SK-N-MC (cell line): ENCODE measurements around the gene CEP44.

Experiments
- DNase-seq: peaks from one replicate; pipeline ENCODE4 v3.0.0-alpha.2; 2011; ENCODE audit warnings: low read depth, low spot score
- H3K27ac ChIP-seq: fragments of 200-600 bp; sonication (generic); 2 replicates; pipeline ENCODE4 v1.5.1; 2016; ENCODE audit warnings: mixed run types
- H3K36me3 ChIP-seq: fragments of 200-600 bp; sonication (generic); 2 replicates; pipeline ENCODE4 v1.6.1; 2017; ENCODE audit warnings: antibody characterized with exemption, low read length, mixed read lengths; ENCODE audit not compliant: insufficient read depth
- H3K4me3 ChIP-seq: fragments of 200-600 bp; sonication (generic); 2 replicates; pipeline ENCODE4 v1.5.1; 2016
- H3K9ac ChIP-seq: fragments of 200-600 bp; sonication (generic); 2 replicates; pipeline ENCODE4 v1.8.0; 2017; ENCODE audit warnings: mixed run types, mixed read lengths; ENCODE audit not compliant: insufficient read length
- H3K9me3 ChIP-seq: fragments of 200-600 bp; sonication (generic); 2 replicates; pipeline ENCODE4 v1.6.1; 2017; ENCODE audit warnings: low read depth, mild to moderate bottlenecking, antibody characterized with exemption, low read length, moderate library complexity, mixed read lengths
- EZH2 ChIP-seq: fragments of 200-600 bp; sonication (generic); IDR thresholded peaks from one replicate; pipeline ENCODE4 v1.6.1; 2017; ENCODE audit warnings: antibody characterized with exemption
- FOXP2 ChIP-seq: optimal IDR thresholded peaks from 2 replicates; pipeline ENCODE3; 2011; ENCODE audit warnings: mild to moderate bottlenecking, moderate library complexity; ENCODE audit not compliant: insufficient read depth; ENCODE audit errors: extremely low read length, control extremely low read depth
- POLR2AphosphoS5 ChIP-seq: IDR thresholded peaks from 2 replicates; pipeline ENCODE4 v1.6.1; 2012; ENCODE audit warnings: mild to moderate bottlenecking, low read depth, low read length, borderline replicate concordance

The CEP44 gene

DNA sequence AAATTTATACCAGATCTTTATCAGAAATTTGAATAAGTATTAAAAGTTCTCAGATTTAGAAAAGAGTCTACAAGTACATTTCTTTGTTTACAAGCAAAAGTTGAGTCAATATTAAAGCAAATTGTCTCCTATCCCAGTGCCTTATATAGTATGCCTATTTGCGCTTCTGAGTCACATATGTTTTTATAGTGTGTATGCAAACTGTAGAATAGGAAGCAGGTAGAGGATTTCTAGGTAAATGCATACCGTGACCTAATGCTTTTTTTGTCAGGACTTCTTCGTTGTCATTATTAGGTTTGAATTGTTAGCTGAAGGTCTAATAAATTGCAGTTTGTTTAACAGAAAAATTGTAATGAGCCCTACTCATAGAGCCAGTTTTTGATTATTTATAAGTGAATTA, 22.2 kb downstream of the CEP44 start:
- Histone ChIP-seq H3K27ac (no peak overlapping the region), H3K9ac (no peak overlapping the region), H3K9me3 (no peaks in the 10 kb centered on the region), H3K4me3 (no peak overlapping the region), H3K36me3 (peaks cover 39% of the 10 kb centered on the region)
- TF ChIP-seq FOXP2 (no peak), EZH2 (no peak), POLR2AphosphoS5 (no peak)
- no peak for DNase-seq

DNA sequence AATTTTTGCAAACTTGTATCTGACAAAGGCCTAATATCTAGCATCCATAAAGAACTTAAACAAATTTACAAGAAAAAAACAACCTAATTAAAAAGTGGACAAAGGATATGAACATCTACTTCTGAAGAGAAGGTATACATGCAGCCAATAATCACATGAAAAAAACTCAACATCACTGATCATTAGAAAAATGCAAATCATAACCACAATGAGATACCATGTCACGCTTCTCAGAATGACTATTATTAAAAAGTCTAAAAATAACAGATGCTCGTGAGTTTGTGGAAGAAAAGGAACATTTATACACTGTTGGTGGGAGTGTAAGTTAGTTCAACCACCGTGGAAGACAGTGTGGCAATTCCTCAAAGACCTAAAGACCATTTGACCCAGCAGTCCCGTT, 24.0 kb downstream of the CEP44 start:
- TF ChIP-seq POLR2AphosphoS5, result no peak
- DNase-seq, result no peak
- no peaks in the 10 kb centered on the region for H3K9me3 ChIP-seq
- no peak overlapping the region for H3K4me3 ChIP-seq
- no peak overlapping the region for H3K9ac ChIP-seq
- H3K27ac ChIP-seq, result no peak overlapping the region
- H3K36me3 ChIP-seq, result peaks cover 42% of the 10 kb centered on the region

DNA sequence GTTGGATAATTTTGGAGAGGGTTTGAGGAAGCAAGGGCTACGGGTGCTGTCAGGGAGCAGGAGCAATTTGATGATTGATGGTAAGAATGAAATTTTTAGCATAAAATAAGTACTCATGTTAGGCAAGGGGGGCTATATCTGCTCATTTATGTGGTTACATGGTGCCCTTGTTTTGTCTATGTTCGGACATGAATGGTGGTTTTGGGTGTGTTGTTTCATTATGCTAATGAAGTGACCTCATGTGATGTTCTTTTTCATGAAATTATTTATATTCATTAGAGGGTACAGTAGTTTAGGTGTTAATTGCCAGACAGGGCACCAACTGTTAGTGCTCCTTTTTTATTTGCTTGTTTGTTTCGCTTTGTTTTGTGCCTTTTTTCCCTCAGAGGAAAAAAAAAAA, 29.3 kb downstream of the CEP44 start:
- DNase-seq, result no peak
- H3K27ac ChIP-seq, result no peak overlapping the region
- TF ChIP-seq POLR2AphosphoS5 (no peak), EZH2 (no peak), FOXP2 (no peak)
- no peaks in the 10 kb centered on the region for H3K9me3 ChIP-seq
- H3K36me3 ChIP-seq, result peaks cover 18% of the 10 kb centered on the region
- no peak overlapping the region for H3K4me3 ChIP-seq
- no peak overlapping the region for H3K9ac ChIP-seq

DNA sequence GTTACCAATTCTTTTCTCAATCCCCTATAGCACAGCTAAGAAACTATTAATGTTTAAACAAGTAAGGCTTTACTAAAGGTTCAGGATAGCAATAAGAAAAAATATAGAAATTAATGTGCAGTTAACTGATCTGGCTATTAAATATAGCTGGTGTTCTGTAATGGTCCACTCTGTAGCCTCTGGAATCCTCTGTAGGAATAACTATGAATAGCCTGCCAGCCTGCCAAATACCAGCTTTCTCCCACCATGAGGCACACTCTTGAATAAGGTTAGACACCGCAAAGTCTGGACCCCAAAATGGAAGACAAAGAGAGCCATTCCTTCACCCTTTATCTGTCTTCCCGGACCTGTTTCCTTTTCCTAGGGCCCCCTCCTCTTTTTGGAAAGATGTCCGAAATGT, 30.6 kb downstream of the CEP44 start:
- TF ChIP-seq POLR2AphosphoS5 (no peak), FOXP2 (no peak), EZH2 (no peak)
- no peak overlapping the region for H3K27ac ChIP-seq

DNA sequence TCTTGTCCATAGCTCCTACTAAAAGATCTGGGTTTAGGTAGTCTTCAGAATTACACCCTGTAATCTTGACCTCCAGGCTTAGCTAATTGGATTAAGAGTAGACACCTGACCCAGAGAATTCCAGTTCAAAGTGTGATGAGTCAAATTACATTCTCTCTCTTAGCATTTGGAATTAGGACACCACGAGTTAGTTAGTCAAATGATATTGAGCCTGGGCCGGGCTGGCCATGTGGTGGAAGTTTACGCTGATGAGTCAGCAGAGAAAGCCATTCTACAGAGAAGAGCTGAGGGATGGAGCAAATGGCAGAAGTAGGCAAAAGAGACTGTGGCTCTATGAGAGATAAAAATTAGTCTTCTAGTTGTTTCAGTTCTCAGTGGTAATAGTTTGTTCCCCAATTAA, 31.1 kb downstream of the CEP44 start:
- no peak overlapping the region for H3K27ac ChIP-seq
- no peak overlapping the region for H3K9ac ChIP-seq
- TF ChIP-seq FOXP2 (no peak), EZH2 (no peak), POLR2AphosphoS5 (no peak)
- peaks cover 21% of the 10 kb centered on the region for H3K36me3 ChIP-seq
- H3K4me3 ChIP-seq, result no peak overlapping the region
- no peak for DNase-seq
- no peaks in the 10 kb centered on the region for H3K9me3 ChIP-seq

More for the DNA sequence above, 30.6 kb downstream of the CEP44 start:
- H3K9ac ChIP-seq, result no peak overlapping the region
- no peak overlapping the region for H3K4me3 ChIP-seq
- no peaks in the 10 kb centered on the region for H3K9me3 ChIP-seq
- H3K36me3 ChIP-seq, result peaks cover 19% of the 10 kb centered on the region
- no peak for DNase-seq

DNA sequence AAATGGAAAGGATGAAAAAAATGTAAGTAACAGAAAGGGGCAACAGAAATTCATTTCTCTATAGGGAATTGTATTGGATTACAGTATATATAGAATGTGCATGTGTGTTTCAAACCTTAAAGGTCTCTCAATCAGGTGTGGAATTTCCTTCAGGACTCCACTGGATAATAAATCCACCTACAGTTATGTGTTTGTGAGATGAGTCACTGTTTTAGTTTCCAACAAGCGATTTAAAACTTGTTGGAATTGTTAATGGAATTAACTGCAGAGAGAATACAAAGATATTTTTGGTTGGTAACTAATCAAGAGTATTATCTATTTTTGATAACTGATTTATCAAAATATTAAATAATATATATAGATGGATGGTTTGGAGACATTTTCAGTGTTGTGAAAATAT, 32.8 kb downstream of the CEP44 start:
- Histone ChIP-seq H3K27ac (no peak overlapping the region), H3K36me3 (peaks cover 24% of the 10 kb centered on the region), H3K9me3 (no peaks in the 10 kb centered on the region), H3K4me3 (no peak overlapping the region), H3K9ac (no peak overlapping the region)
- TF ChIP-seq FOXP2, result no peak
- no peak for DNase-seq

DNA sequence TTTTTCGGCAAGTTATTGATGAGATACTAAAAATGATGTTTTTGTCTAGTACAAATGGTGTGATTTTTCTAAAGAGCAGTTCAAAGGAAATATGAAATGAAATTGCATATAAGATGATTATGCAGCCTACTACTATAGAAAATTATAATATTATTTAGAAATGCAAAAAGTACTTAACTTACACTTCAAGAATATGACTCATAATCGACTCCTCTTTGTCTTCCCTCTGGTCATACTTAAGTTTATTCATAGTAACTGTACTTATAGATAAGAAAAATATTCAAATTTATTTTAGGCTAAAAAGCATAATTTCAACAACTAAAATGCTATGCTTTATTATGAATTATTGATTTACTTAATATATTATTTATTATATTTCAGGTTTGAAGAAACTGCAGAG, 33.2 kb downstream of the CEP44 start:
- Histone ChIP-seq H3K4me3 (no peak overlapping the region), H3K9me3 (no peaks in the 10 kb centered on the region), H3K27ac (no peak overlapping the region), H3K36me3 (peaks cover 24% of the 10 kb centered on the region), H3K9ac (no peak overlapping the region)
- no peak for TF ChIP-seq FOXP2
- no peak for TF ChIP-seq POLR2AphosphoS5
- no peak for TF ChIP-seq EZH2
- no peak for DNase-seq

DNA sequence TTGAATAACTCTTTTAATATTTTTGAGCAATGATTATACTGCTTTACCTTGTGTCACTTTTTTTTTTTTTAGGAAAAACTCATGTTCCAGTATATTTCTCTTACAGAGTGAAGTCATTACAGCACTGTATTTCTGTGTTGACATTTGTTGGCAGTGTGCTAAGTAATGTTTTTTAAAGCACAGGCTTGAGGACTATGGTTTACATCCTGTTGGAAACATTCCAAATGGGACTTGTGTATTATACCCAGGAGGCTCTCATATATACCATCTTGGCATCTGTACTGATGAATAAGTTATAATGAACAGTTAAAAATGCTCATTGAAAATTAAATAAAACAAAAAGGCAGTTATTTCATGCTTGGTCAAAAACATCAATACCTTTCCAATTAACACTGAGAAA, 33.8 kb downstream of the CEP44 start:
- Histone ChIP-seq H3K36me3 (peaks cover 22% of the 10 kb centered on the region), H3K9me3 (no peaks in the 10 kb centered on the region), H3K4me3 (no peak overlapping the region), H3K9ac (no peak overlapping the region), H3K27ac (no peak overlapping the region)
- peak; percentile 67 for DNase-seq
- TF ChIP-seq POLR2AphosphoS5, result no peak
- TF ChIP-seq FOXP2, result no peak
- TF ChIP-seq EZH2, result no peak

DNA sequence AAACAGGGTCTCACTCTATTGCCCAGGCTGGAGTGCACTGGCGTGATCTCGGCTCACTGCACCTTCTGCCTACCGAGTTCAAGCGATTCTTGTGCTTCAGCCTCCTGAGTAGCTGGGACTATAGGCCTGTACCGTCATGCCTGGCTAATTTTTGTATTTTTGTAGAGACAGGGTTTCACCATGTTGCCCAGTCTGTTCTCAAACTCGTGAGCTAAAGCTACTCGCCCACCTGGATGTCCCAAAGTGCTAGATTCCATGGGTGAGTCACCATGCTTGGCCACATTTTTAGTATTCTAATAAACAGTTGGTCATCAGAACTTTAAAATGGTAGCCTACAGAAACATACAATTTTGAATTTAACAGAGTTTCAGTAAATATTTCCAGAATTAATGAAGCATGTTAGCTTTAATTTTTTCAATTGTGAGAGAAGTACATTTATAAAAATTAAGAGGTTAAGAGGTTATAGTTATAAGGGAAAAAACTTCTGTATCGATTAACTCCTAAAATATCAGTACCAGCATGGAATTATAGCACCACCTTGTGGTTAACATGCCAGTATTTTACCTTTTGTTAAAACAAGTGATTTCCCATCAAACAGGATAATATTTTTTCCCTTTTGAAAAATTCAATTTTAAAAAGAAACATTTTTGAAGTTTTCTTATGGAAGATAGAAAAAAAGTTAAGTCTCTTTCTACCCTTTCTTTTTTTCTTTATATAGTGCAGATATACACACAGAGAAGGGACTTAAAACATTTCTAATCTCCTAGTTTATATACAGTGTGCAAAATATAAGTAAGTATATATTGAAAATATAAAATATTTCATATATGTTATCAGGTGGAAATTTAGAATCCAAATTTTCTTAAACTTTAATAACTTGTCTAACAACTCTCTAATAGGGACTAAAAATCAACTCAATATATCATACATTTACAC, 35.4 kb downstream of the CEP44 start:
- TF ChIP-seq FOXP2 (no peak), EZH2 (no peak), POLR2AphosphoS5 (no peak)
- no peak for DNase-seq
- Histone ChIP-seq H3K9ac (no peak overlapping the region), H3K9me3 (no peaks in the 10 kb centered on the region), H3K36me3 (peaks cover 18% of the 10 kb centered on the region), H3K27ac (no peak overlapping the region), H3K4me3 (no peak overlapping the region)
